NCI-H1417 (cell line): ENCODE data around the gene NTRK2.

Experiments
- DNase-seq, 3 experiments: peaks; one replicate each; lab custom pipeline; 2025; lab: John Stamatoyannopoulos, UW

Gene NTRK2

GRCh38 chr9:84819491-84819991, 150.0 kb downstream of the NTRK2 start:
- DNase-seq: peak in 2 of 3 experiments; percentile 87 to 96

- DNase-seq: no peak
Measured at GRCh38 chr9:84821431-84821830, 151.9 kb downstream of the NTRK2 start.

DNA sequence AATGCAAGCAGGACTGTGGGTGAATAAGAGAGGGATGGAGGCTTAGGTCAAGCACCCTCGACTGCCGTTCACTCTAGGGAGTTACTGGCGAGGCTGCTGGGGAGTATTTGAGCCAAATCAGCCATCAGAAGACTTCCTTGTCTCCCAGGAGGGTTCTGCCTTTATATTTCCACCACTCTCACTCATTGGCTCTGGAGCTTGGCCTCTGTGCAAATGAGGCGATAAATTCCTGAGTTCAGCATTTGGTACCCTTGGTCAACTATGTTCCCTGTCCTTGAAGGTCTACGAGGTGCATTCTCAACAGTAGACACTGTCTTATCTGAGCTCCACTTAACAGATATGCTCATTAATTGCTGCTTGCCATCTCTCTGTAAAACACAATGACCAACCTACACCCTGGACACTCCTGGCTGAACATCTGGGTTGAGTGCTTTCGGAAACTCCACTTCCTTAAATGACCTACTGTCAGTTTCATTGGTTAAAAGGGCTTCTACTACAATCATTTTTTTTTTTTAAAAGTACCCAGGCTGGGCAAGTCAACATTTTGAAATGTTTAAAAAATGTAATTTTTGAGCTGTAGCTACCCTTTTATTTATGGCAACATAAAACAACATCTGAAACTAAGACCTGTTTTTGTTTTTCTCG, 153.2 kb downstream of the NTRK2 start:
- DNase-seq: no peak

DNA sequence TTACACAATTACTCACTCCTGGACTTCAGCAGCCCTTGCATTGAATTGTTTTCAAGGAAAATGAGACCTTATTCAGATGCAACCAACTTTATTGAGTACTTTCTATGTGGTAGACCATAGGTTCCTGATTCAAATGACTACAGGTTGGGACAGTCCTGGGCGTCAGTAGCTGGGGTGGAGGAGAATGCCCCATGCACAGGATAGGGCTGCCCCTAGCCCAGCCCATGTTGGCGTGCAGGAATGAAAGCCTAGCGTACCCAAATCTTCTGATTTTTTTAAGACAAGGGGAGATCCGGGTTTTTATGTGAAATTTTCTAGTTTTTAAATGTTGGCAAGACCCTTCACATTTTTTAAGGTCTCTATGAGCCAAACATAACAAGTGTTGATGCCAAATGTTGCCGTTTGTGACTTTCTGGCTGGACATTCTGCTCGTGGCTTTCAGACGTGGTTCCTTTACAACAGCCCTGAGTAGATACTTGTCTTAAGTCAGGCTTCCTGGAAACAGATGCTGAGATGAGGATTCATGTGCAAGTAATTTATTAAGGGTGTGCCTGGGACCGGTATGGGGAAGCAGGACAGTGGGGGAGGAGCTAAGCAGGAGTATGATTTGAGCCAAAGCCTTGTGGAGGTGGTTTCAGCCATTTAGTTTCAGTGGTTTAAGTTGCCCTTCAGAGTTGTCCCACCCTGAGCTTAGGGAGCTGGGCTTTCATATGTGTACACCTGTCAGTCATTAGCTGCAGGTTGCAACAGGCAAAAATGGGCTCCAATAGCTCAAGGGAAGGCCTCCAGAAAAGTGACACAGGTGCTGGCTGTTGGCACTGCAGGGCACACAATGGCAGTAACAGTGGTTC, 154.1 kb downstream of the NTRK2 start:
- peak in 2 of 3 experiments; percentile 10 to 45 for DNase-seq

- no peak for DNase-seq
Measured at GRCh38 chr9:84827216-84827765, 157.8 kb downstream of the NTRK2 start.

- DNase-seq: peak in 2 of 3 experiments; percentile 73 to 94
Measured at GRCh38 chr9:84828046-84828445, 158.5 kb downstream of the NTRK2 start.

DNA sequence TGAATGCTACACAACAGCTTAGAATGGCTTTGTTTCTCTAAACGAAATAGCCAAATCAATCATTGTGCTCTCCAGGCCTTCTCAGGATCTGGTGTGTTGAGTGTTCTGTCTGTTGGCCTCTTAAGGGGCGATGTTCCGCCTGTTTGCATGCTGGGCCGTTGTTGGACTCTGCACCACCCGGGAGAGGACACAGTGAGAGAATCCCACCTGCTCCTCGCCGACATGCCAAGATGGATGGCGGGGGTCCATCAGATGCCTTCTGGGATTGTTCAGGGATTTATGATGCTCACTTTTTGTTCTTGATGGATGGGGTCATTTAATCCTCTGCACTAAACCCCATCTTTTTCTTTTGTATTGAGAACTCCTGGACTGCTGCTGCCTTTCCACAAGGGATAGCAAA, 159.9 kb downstream of the NTRK2 start:
- peak in 1 of 3 experiments; percentile 19 for DNase-seq

DNA sequence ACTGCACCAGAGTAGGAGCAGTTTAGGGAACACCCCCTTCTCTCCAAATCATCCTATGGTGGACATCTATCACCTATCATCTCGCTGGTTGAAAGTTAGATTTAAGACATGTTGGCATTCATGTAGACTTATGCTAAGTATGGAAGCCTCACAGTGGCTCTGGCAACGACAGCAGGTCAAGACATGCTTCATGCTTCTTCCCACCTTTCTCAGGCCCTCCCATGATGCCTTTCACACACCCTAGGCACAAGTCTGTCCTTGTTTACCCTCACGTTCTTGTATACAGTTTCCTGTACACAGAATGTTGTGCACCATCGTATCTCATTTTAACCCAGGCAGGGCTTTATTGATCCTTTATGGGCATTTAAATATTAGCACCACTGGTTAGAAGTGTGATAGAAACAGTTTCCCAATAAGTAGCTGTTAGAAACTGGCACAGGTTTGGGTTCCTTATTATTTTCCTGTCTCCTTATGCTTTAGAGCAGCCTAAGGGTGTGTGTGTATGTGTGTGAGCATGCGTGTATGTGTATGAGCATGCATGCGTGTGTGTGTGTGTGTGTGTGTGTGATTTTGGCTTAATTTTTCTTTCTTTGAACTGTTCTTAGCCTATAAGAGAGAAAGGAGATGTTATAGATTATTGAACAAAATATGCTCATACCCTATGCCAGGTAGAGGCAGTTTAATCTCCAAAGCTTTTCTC, 160.6 kb downstream of the NTRK2 start:
- DNase-seq: no peak

GRCh38 chr9:84831377-84831776, 161.8 kb downstream of the NTRK2 start:
- DNase-seq: no peak

DNA sequence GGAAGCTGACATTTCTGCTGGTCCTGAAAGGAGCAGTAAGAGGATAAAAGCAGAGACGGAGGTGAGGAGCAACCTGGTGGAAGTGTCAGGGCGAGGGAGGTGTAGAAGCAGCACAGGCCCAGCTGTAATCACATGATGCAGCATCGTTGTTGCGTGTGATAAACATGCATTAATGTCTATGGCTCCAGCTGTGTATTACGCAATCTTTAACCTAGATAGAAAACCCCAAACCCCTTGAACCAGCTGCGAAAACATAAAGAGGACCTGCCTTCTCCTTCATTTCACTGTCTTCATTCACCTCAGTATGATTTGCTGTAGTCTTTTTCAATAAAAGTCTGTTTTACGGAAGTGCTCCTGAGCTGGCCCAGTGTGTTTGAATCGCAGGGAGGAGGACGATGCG, 162.9 kb downstream of the NTRK2 start:
- no peak for DNase-seq

DNA sequence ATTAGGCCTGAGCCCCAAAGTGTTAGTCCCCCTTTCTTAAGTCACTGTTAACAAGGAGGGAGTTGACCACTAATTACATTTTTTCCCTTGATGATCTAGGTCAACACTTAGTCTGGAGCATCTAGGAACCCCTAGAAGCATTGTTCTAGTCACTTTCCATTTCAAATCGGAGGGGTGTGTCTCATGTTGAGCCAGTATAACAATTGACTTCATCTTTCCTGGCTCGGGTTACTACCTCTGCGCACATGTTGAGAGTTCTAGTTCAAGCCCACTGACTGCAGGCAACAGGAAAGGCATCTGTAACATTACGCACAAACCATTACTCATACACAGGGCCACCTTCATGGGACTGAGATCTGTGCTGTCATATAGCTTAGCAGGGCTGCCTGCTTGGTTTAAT, 164.9 kb downstream of the NTRK2 start:
- peak in 2 of 3 experiments; percentile 39 to 78 for DNase-seq

- DNase-seq: no peak
Measured at GRCh38 chr9:84835745-84836144, 166.2 kb downstream of the NTRK2 start.

GRCh38 chr9:84838879-84839278, 169.3 kb downstream of the NTRK2 start:
- no peak for DNase-seq

DNA sequence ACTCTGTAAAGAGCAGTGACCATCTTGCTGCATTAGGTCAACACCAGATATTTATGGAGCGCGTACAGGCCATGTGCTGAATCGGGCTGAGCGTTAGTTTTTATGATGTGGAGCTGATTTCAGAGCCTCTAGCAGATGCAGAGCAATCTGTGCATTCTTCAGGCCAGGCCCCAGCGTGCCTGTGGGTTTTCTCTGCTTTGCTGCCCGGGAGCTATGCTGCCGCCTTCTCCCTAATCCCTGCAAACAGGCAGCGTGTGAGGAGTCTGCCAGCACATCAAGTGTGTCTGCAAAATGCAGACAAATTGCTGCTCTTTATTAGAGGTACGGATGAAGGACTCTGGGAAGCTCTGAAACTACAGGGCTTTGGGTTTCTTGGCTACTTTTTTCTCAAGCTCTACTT, 170.0 kb downstream of the NTRK2 start:
- DNase-seq: peak in 1 of 3 experiments; percentile 24

DNA sequence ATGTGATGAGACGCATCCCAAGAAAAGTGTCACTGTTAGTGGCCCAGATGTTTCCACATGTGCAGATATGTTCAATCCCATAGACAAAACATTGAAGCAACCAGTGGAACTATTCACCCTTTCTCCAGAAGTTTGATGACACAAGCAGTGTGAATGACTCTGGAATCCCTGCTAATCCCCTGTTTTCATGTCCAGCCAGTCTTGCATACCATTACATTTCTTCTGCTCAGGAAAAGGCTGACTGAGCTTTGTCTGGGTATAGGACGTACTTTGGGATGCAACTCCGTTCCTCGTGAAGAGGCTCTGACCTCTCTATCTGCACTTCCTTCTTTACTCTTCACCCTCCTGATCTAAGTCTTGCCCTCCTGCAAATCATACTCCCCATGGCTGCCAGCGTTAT, 172.4 kb downstream of the NTRK2 start:
- DNase-seq: no peak

GRCh38 chr9:84843175-84843824, 173.8 kb downstream of the NTRK2 start:
- no peak for DNase-seq

- DNase-seq: peak in 1 of 3 experiments; percentile 52
Measured at GRCh38 chr9:84845956-84846900, 176.7 kb downstream of the NTRK2 start.

- peak in 2 of 3 experiments; percentile 52 to 71 for DNase-seq
Measured at GRCh38 chr9:84846906-84847305, 177.4 kb downstream of the NTRK2 start.

DNA sequence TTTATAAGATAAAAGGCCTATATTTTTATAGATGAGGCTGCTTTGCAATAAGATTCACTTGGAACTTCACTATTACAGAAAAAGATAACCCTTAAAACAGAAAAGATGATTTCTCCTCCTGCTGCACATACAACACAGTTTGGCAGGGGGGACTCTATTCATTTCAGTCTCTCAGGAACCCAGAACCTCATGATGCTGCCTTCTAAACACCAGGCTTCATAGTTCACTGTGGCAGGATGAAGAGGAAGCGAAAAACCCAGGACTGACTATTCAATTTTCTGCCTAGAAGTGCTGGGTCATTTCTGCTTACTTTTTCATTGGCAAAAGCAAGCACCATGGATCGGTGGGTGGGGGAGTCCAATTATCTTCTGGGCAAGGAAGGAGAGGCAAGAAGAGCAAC, 179.5 kb downstream of the NTRK2 start:
- DNase-seq: no peak

DNA sequence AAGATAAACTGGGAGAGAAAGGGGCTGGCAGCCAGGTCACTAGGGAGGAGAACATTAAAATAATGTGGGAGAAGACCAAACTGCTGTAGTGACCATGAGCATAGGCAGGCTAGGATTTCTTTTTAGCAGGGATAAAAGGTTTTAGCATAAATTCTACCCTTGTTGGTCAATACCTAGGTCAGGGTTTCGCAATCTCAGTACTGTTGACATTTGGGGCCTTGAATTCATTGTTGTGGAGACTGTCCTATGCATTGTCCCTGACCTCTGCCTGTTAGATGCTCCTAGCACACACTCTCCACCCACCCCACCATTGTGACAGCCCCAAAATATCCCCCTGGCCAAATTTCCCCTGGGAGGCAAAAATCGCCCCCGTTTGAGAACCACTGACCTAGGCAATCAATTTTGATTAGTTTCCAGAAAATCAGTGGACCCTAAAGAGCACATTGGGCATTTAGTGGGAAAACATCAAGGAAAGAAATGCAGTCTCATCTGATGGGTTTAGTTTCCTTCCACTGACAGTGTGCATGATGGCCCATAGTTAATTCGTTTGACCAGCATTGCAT, 181.4 kb downstream of the NTRK2 start:
- DNase-seq: no peak
